Measurements from ENCODE around the gene RPE. TPM values are rescaled to one million over a fixed set of nuclear protein-coding genes. Genes with fewer than 3 reads are reported as not detected.

The RPE gene
- total RNA-seq, 1 experiment from 2014 or later, result 67.8 TPM

DNA sequence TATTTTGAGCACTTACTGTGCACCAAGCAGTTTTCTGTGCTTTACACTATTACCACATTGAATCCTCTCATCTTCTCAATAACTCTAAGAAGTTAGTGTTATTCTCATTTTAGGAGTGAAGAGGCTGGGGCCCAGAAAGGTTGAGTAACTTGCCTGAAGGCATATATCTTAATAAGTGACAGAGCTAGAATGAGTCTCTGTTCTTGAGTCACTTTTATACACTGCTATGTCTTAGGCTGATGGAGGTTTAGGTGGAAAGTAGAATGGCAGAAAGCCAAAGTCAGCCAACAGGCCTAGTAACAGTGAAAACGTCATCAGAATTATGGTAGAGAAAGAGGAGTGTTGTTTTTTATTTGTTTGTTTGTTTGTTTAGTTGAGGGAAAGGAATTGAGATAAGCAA, 27.9 kb upstream of the RPE start:
- no peak for DNase-seq
- WGBS (ENCODE audit: extremely low coverage, insufficient read length, low lambda C conversion rate), result 100% methylated on average over 1 of the region's 1 CpG

More for the DNA sequence above, 27.9 kb upstream of the RPE start:
- H3K27ac ChIP-seq (ENCODE audit: insufficient read length, low read depth, low read length), result no peak overlapping the region
- H3K27me3 Mint-ChIP-seq (ENCODE audit: low read depth), result peaks cover 13% of the 10 kb centered on the region
- no peak overlapping the region for H3K9ac ChIP-seq (ENCODE audit: extremely low read depth, insufficient read length, low read length)
- no peaks in the 10 kb centered on the region for H3K23me2 ChIP-seq (ENCODE audit: insufficient read length, low read depth, low read length, poor library complexity, severe bottlenecking)
- no peaks in the 10 kb centered on the region for H3K4me1 ChIP-seq (ENCODE audit: insufficient read depth, low read length)
- no peak overlapping the region for H3K4ac ChIP-seq (ENCODE audit: low read depth, low read length)
- H2AFZ ChIP-seq (ENCODE audit: low read length), result no peak overlapping the region
- no peaks in the 10 kb centered on the region for H4K20me1 ChIP-seq (ENCODE audit: control insufficient read depth, insufficient read depth, insufficient read length)
- no peak overlapping the region for H4K91ac ChIP-seq (ENCODE audit: insufficient read length, low read depth, low read length)
- no peak overlapping the region for H3K27ac Mint-ChIP-seq
- no peak overlapping the region for H3K18ac ChIP-seq (ENCODE audit: insufficient read length, low read depth, low read length)
- H3K9me3 Mint-ChIP-seq, result no peaks in the 10 kb centered on the region
- H2BK15ac ChIP-seq (ENCODE audit: low read depth, low read length), result no peak overlapping the region
- no peak overlapping the region for H3K4me2 ChIP-seq (ENCODE audit: insufficient read depth, insufficient read length, low read length)
- no peak overlapping the region for H4K5ac ChIP-seq (ENCODE audit: insufficient read length, low read depth, low read length)
- no peak overlapping the region for H3K4me3 Mint-ChIP-seq
- H3K14ac ChIP-seq (ENCODE audit: insufficient read depth, low read length), result no peak overlapping the region
- no peaks in the 10 kb centered on the region for H3K36me3 Mint-ChIP-seq (ENCODE audit: insufficient read depth in 1 of 3, low read depth in 3 of 3)
- no peak overlapping the region for H2AK5ac ChIP-seq (ENCODE audit: insufficient read length, low read length)
- no peaks in the 10 kb centered on the region for H3K4me1 Mint-ChIP-seq
- no peak overlapping the region for H4K8ac ChIP-seq (replicated peaks; ENCODE audit: insufficient read length, low read depth, low read length)
- no peaks in the 10 kb centered on the region for H3K27me3 ChIP-seq (ENCODE audit: insufficient read depth, low read length)
- H3K79me1 ChIP-seq (ENCODE audit: insufficient read depth, low read depth, low read length, poor library complexity, severe bottlenecking), result no peaks in the 10 kb centered on the region
- no peak overlapping the region for H3K56ac ChIP-seq (ENCODE audit: insufficient read length, low read depth, low read length)
- TF ChIP-seq, protein P1, sequence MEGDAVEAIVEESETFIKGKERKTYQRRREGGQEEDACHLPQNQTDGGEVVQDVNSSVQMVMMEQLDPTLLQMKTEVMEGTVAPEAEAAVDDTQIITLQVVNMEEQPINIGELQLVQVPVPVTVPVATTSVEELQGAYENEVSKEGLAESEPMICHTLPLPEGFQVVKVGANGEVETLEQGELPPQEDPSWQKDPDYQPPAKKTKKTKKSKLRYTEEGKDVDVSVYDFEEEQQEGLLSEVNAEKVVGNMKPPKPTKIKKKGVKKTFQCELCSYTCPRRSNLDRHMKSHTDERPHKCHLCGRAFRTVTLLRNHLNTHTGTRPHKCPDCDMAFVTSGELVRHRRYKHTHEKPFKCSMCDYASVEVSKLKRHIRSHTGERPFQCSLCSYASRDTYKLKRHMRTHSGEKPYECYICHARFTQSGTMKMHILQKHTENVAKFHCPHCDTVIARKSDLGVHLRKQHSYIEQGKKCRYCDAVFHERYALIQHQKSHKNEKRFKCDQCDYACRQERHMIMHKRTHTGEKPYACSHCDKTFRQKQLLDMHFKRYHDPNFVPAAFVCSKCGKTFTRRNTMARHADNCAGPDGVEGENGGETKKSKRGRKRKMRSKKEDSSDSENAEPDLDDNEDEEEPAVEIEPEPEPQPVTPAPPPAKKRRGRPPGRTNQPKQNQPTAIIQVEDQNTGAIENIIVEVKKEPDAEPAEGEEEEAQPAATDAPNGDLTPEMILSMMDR (conservative IDR thresholded peaks at IDR 0.05), result no peak
- H2BK5ac ChIP-seq (ENCODE audit: insufficient read length, low read length), result no peak overlapping the region
- no peak overlapping the region for H3K23ac ChIP-seq (ENCODE audit: insufficient read length, low read depth, low read length)
- H3K79me2 ChIP-seq (ENCODE audit: insufficient read depth, low read length), result no peaks in the 10 kb centered on the region
- no peak overlapping the region for H2BK20ac ChIP-seq (ENCODE audit: low read depth, low read length, poor library complexity, severe bottlenecking)
- no peak overlapping the region for H2BK12ac ChIP-seq (ENCODE audit: insufficient read length, low read depth, low read length)
- H3K9me3 ChIP-seq (ENCODE audit: control insufficient read depth, low read depth, low read length), result no peaks in the 10 kb centered on the region
- no peak overlapping the region for H3T11ph ChIP-seq (ENCODE audit: low read length)
- no peak overlapping the region for H2BK120ac ChIP-seq (ENCODE audit: low read depth, low read length, poor library complexity, severe bottlenecking)

Data from H9 (cell line).